Choroid plexus epithelial cell (primary cell): ENCODE data around the gene CUL1.
A peak's percentile ranks its signal among the peaks of the same experiment; 100 is the strongest.

Experiments used
- DNase-seq: peaks from one replicate; pipeline ENCODE4 v3.0.0-alpha.2; 2010; ENCODE audit warnings: low read depth
- H3K4me3 ChIP-seq: 2 replicates; pipeline ENCODE4 v1.5.1; 2011; ENCODE audit warnings: low read depth, mild to moderate bottlenecking, control low read depth, low read length, moderate library complexity
- TF ChIP-seq, protein P1 (sequence below): conservative IDR thresholded peaks from 2 replicates; pipeline ENCODE4 v1.5.1; 2011; ENCODE audit warnings: low read depth, mild to moderate bottlenecking, control low read depth, inconsistent platforms, low read length, moderate library complexity

Gene CUL1

DNA sequence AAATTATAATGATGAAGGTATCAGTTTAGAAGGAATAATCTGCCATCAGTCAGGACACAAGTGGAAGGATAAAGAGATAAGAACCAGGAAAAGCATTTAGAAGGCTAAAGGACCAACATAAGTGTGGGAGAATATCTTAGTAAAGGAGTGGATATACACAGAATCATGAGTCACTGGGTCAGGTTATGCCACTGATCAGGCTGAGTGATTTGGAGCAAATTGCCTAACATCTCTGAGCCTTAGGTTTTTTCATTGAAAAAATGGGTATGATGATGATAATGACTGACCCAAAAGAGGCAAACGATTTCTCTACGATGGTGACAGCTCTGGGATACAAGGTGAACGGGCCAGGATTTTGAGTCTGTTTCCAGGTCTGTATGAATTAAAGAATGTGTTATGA is 2.8 kb upstream of the CUL1 start:
- DNase-seq: no peak
- H3K4me3 ChIP-seq: no peak overlapping the region
- TF ChIP-seq, protein P1, sequence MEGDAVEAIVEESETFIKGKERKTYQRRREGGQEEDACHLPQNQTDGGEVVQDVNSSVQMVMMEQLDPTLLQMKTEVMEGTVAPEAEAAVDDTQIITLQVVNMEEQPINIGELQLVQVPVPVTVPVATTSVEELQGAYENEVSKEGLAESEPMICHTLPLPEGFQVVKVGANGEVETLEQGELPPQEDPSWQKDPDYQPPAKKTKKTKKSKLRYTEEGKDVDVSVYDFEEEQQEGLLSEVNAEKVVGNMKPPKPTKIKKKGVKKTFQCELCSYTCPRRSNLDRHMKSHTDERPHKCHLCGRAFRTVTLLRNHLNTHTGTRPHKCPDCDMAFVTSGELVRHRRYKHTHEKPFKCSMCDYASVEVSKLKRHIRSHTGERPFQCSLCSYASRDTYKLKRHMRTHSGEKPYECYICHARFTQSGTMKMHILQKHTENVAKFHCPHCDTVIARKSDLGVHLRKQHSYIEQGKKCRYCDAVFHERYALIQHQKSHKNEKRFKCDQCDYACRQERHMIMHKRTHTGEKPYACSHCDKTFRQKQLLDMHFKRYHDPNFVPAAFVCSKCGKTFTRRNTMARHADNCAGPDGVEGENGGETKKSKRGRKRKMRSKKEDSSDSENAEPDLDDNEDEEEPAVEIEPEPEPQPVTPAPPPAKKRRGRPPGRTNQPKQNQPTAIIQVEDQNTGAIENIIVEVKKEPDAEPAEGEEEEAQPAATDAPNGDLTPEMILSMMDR: no peak

DNA sequence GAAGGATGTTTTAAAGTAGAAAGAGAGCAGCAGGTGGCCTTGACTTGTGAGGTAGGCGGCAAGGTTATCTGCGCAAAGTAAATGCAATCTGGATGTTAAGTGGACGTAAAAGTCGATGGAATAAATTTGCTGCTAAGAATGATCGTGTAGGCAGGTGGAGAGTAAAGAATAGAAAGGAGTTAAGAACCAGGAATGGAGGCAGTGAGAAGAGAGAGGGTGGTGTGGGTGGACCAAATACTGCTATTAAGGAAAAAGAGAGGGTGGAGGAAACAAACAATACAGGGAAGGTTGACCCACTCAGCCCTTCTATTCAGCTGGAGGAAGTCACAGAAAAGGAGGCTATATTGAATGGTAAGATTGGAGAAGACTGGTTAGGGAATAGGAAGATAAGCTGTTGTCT is 1.9 kb upstream of the CUL1 start:
- no peak for DNase-seq
- H3K4me3 ChIP-seq: no peak overlapping the region
- TF ChIP-seq, protein P1: no peak

DNA sequence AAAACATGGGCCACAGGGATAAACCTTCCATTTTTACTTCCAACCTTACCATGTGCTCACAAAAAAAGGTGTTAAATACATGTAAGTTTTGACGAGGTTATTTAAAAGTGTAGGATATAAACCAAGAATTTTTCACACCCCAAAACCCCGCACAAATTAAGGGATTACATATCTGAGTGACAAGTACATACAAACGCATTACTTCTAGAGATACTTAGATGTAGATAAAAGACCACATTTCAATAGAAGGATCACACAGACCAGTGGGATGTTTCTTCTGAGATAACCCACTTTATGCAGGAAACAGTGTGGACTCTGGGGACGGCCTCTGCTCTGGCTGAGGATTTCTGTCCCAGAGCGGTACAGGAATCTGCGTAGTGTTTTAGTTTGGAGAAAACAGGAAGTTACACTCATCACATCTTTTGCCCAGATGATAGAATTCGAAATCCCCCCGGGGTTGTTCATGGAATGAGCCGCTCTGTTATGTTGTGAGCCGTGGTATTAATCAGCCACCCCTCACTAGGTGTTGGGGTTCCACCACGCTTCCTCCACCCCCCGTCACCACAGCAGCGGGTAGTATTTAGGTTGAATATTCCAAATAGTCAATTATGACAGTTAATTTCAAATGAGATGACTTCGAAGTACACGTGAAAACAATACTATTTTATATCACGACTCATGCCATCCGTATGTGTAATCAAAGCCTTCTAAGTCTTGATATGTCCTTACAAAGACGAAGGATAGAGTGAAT is 1.3 kb upstream of the CUL1 start:
- TF ChIP-seq, protein P1: no peak
- peak overlapping the region; percentile 81 for H3K4me3 ChIP-seq
- DNase-seq: peak; percentile 68

DNA sequence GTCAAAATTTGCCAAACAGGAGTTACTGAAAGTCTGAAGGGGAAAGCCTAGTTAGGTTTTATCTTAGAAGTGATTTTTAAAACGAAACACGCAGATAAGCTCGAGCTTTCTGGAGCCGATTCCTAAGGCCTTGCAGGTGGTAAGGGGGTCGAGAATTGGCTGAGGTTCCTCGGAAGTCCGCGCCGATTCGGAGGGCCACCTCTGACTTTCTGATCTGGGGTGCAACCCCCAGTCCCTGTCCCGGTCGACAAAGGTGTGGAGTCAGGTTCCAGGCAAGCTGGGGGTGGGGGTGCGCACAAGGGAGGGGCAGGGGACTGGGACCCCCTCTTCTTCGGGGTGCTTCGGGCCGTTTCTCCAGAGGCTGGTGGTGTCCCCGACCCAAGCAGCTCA is 701 bp upstream of the CUL1 start:
- H3K4me3 ChIP-seq: peak overlapping the region; percentile 81
- peak; percentile 31 for DNase-seq

DNA sequence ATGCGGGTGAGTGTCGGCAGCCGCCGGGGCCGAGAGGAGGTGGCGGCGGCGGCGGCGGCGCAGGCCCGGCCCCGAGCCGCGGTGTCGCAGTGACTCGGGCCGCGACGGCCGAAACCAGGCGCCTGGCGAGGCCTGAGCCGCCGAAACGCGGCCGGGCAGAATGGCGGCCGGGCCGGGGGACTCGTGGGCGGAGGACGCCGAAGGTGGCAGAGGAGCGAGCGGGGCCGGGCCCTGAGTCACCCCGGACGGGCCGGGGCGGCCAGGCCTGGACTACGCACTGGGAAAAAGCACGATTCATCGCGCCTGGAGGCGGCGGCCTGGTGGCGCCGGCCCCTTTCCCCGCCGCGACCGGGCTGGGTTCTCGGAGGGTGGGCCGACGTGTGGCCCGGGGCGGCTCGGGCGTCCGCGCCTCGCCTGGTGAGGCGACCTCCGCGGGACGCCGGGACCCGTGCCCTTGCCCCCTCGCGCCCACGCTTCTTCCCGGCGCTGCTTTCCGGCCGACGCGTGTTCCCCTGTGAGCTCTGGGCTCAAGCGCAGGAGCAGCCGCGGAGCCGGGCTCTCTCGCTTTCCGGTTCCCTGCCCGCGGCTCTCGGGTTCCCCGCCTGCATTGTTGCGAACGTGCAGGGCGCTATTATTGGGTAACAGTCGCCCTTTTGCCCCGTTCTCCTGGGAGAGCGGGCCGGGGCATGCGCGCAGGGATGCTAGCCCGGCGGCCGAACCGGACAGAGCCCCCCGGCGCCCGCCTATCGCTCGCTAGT is 500 bp downstream of the CUL1 start:
- peak; percentile 61 for DNase-seq
- H3K4me3 ChIP-seq: peak overlapping the region; percentile 81
- TF ChIP-seq, protein P1: no peak

More for the DNA sequence above, 701 bp upstream of the CUL1 start:
- TF ChIP-seq, protein P1: no peak

DNA sequence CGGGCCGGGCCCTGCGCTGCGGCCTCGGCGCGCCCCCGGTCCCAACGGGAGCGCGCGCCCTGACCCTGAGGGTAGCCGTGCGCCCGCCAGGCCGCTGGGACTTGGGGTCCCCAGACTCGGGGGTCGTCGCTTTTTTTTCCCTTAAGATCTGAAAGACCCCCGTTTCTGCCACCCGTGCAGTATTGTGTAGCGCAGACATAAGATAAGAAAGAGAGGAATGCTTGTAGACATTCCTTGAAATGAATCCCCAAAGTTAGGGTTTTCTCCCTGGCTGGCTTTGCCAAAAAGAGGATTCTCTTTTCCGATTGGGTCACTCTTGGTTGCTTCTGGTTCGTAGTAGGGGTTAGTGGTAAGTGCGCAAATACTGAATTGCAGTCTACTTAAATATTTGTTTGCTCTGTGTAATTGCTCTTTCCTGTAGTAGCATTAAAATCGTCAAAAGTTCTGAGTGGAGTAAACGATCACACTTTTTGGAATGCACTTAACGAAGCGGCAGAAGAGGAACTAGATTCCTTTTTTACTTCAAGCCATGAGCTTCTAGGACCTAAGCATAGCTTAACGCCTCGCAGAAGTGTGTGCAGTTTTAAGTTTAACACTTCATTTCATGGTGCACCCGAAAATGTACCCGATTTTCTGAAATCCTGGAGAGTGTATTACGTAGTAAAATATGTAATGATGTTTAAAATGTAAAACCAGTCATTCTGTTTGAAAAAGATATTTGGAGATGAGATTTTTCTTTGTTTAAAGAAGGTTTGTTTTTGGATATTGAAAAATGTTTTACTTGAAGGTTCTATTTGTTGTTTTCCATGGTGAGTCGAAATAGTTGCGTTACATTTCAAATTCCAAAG is 1.3 kb downstream of the CUL1 start:
- peak overlapping the region; percentile 81 for H3K4me3 ChIP-seq
- peak; percentile 47 for DNase-seq
- TF ChIP-seq, protein P1: no peak
